ENCODE data around the gene SDE2.
"Not testable (repeated sequence)": the region's sequence is repeated elsewhere in the genome, so short reads cannot be mapped to it uniquely, and the experiment has no call there.

The SDE2 gene

DNA sequence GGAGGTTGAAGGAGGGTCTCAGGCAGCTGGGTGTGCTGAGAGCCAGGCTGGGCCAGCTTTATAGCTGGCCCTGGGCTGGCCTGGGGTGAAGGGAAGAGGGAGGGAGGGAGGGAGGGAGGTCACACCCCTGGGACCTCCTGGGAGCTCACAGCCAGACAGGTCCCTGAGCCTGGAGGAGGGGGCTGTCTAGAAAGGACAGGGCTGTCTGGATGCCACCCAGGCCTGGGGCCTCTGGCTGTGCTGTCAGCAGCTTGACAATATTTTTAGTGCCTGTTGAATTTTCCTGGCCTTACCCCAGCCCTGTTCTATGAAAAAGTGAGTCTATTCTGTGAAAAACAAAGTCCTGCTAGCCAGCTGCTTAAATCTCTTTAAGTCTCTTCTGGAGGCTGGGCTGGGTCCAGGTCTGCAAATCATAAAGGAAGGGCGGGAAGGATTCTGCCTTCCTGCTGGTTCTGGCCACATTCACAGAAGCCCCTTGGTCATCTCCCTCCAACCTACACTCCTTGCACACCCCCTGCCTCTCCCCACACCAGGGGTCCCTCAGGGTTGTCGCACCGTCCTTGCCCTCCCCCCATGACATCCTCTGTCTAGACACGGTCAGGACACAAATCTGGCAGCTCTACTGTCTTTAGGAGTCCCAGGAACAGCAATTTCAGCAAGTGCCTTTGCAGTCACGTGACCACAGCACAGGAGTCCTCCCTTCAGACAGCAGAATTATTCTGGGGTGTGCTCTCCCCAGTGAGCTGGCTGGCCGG is 57.8 kb downstream of the SDE2 start, which contains the start of gene LEFTY2:
Gene LEFTY2, minus strand, starts transcription at position 34 of the 755 bp plus-strand sequence. CDS start 80 bp downstream, outside the sequence.
- no peak for DNase-seq

DNA sequence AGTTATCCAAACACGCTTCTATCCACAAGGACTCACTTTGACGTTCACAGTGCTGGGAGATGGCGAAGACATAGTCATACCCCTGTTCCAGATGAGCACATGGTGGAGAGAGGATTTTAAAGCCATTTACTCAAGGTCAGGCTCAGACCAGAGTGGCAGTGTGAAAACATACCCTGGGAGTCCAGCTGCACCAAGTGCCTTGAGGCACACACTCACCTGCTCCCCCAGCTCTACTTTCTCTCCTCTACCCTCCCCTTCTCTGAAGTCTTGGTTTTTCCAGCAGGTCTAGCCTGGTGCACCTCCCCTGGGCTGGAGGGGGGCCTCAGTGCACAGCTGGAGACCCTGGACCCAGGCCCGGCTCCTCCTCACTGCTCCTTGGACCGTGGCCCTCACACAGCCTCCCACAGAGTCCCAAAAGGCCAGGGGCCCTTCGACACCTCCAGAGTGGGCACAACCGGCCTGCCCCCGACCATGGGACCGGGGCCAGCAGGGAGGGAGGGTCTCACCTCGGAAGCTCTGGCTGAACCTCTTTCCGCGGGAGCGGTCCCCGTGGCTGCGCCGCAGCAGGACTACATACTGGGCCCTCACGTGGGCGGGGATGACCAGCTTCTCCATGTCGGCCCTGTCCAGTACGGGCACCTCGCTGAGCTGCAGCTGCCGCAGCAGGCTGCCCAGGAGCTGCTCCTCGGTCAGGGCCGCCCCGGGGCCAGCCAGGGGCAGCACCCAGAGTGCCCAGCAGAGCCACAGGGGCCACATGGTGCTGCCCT is 58.6 kb downstream of the SDE2 start:
- no peak for DNase-seq

GRCh38 chr1:225939939-225940310 is 59.2 kb downstream of the SDE2 start:
- not testable (repeated sequence) for DNase-seq

GRCh38 chr1:225939097-225939938 is 59.8 kb downstream of the SDE2 start:
- not testable (repeated sequence) for DNase-seq

- no peak for DNase-seq
Observed at GRCh38 chr1:225937048-225937968, 61.8 kb downstream of the SDE2 start.

DNA sequence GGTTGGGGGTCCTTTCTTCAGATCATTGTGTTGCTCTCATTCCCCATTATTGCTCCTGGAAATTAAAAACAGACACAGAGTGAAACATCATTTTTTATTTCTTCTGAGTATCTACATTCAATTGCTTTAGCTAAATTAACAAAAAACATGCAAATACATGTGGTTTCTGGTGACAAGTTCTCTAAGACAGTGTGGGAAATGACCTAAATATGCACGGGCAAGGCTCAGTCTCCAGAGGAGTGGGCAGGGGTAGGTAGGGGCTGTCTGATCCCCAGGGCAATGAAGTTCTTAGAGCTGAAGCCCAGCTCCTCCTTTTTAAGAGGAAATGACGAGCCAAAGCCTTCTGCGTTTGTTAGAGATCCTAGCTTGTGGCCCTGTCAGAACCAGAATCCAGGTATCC is 62.6 kb downstream of the SDE2 start:
- DNase-seq = no peak

DNA sequence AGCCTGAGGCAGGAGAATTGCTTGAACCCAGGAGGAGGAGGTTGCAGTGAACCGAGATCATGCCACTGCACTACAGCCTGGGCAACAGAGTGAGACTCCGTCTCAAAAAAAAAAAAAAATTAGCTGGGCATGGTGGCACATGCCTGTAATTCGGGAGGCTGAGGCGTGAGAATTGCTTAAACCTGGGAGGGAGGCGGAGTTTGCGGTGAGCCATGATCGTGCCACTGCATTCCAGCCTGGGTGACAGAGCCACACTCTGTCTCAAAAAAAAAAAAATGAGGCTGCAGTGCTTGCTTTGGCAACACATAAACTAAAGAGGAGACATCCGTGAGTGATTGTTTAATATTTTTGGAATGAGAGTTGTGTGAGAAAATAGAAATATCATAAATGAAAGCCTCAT is 63.1 kb downstream of the SDE2 start:
- DNase-seq = not testable (repeated sequence)

GRCh38 chr1:225934711-225935110 is 64.4 kb downstream of the SDE2 start:
- no peak for DNase-seq

DNA sequence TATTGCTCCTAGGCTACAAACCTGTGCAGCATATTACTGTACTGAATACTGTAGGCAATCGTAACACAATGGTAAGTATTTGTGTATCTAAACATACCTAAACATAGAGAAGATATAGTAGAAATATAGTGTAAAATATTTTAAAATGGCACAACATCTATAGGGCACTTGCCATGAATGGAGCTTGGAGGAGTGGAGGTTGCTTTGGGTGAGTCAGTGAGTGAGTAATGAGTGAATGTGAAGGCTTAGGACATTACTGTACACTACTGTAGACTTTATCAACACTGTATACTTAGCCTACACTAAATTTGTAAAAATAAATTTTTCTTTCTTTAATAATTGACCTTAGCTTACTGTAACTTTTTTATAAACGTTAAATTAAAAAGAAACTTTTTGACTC is 66.1 kb downstream of the SDE2 start:
- no peak for DNase-seq
